ENCODE data around the gene ZNF879. TPM values are rescaled to one million over a fixed set of nuclear protein-coding genes. Genes with fewer than 3 reads are reported as not detected.

Gene ZNF879
- total RNA-seq, result 1 to 10 TPM; 2.4 to 4.7 TPM

DNA sequence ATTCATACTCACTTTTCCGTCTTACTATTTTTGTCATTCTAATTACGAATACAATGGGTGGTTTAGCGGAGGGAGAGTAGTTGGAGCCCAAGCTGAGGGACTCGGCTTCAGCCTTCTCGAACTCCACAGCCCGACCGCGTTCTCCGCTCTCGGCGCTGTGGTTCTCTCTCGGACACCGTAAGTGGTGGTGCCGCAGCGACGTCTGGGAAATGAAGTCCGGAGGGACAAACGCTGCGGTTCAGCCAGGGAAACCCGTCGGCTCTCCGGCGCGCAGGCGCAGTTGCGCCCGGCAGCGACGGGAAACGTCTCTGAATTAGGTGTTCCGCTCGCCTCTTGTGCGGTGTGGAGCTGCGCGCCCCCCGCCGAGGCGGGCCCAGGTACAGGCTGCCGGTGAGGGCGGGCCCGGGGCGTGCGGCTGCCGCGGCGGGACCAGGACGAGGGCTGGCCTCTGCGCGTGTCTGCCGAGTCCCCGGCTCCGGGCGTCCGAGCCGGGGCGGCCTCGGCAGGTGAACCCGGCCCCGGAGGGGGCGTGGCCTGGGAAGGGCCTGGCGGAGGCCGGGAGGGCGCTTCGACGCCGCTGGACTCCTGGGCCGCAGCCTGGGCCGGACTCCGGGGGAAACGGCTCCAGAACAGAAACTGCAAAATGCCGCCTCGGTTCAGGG, at the start of gene ZNF879:
Gene ZNF879, plus strand, starts transcription at position 277 of the 662 bp plus-strand sequence. CDS start 1,201 bp downstream, outside the sequence.

DNA sequence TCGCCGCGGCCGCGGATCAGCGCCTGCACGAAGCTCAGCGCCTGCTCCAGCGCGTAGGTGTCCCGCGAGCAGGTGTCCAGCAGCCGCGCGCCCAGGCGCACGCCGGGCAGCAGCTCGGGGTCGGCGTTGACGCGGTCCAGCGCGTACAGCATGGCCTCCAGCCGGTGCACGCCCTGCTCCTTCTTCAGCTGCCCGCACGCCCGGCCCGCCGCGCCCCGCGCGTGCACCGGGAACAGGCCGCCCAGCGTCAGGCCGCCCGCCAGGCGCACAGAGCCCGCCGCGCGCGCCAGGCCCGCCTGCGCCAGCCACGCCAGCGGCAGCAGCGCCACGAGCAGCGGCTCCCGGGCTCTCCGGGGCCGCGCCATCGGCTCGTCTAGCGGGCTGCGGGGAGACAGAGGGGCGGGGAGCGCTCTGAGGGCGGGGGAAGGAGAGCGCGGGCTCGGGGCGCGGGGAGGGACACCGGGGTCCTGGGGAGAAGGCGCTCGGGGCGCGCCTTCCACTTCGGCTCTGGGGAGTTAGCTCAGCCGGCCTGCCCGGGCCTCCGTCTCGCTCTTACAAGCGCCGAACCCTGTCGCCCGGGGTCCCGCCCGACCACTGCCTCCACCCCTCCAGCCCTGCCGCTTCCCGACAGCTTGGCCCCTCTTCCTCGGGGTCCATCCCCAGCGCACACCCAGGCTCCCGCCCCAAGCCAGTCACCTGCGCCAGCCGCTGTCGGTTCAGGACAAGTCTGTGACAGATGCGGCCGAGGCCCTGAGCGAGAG, 28.8 kb upstream of the ZNF879 start, which contains the start of gene GRM6:
Gene GRM6, minus strand, starts transcription at position 741 of the 761 bp plus-strand sequence. Its CDS starts 376 bp downstream, at position 365.

DNA sequence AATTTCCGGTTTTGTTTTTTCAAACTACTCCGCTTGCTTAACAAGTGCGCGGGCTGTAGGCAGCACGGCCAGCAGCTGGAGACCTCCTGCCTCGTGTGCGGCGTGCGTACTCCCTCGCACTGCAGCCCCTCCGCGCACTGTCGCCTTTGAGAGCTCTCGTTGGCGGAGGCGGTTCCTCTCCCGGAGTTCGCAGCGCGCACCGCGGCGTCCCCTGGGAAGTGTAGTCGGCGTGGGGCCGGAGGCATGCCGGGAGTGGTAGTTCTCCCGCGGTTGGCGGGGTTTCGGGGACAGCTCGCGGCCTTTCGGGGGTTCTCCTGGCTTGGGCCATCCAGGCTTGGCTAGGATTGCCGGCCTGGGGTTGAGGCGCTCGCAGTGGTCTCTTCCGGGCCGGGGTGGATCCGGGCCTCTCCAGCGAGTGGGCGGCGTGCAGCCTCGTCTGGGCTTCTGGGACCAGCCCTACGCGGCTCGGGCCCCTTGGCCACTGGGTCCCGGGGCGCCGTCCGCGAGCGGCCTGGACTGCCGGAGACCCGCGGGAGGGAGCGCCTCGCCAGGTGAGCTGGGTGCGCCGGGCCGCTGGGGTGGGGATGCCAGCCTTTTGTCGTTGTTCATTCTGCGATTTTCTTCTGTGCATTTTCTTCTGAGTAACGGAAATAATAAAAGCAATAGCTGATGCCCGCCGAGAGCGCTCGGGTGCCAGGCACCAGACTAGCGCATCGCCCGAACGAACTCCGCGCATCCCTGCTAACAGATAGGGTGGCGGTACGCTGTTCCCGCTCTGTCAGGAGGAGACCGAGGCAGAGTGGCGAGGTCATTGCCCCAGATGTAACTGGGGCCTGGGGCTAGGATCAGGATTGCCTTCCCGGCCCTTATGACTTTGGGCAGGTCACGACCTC, 36.8 kb downstream of the ZNF879 start, which contains the start of gene ZNF354C:
Gene ZNF354C, plus strand, starts transcription at position 258 of the 893 bp plus-strand sequence. CDS start 1,696 bp downstream, outside the sequence.

Other genes with a start within 250 kb of the ZNF879 start
- gene ZNF354B, start 163.9 kb upstream of the ZNF879 start, total RNA-seq, result 1 to 10 TPM; 7.7 to 8.3 TPM
- gene ZFP2, start 127.9 kb upstream of the ZNF879 start, total RNA-seq, result 1 to 10 TPM in 1 of 2 donors, under 1 TPM in 1; 0.33 to 1.0 TPM
- under 1 TPM; 0.33 to 0.34 TPM for gene ZNF454, start 82.6 kb upstream of the ZNF879 start, total RNA-seq
- gene GRM6, start 28.5 kb upstream of the ZNF879 start, total RNA-seq, result not detected
- 1 to 10 TPM; 3.4 to 5.0 TPM for gene ZNF354C, start 36.6 kb downstream of the ZNF879 start, total RNA-seq